Nephron (organoid): ENCODE measurements around the gene KPNA5.
A peak's percentile ranks its signal among the peaks of the same experiment; 100 is the strongest.
"Not testable (repeated sequence)": the region's sequence is repeated elsewhere in the genome, so short reads cannot be mapped to it uniquely, and the experiment has no call there.

Experiments used
- H3K27ac Mint-ChIP-seq, 3 experiments: 2 replicates each; pipeline ENCODE4 v1.8.0; 2020; ENCODE audit warnings: mixed read lengths in 3 of 3, mild to moderate bottlenecking in 2 of 3, moderate library complexity in 1 of 3
- H3K27me3 Mint-ChIP-seq: 2 replicates; pipeline ENCODE4 v1.8.0; 2021; ENCODE audit warnings: low read depth, mild to moderate bottlenecking, moderate library complexity, mixed read lengths
- H3K36me3 Mint-ChIP-seq: 2 replicates; pipeline ENCODE4 v1.8.0; 2020; ENCODE audit warnings: low read depth, mixed read lengths
- H3K4me1 Mint-ChIP-seq: 2 replicates; pipeline ENCODE4 v1.8.0; 2020; ENCODE audit warnings: mixed read lengths
- H3K4me3 Mint-ChIP-seq, 3 experiments: 2 replicates each; pipeline ENCODE4 v1.8.0; 2020; ENCODE audit warnings: mild to moderate bottlenecking in 3 of 3, mixed read lengths in 3 of 3, moderate library complexity in 2 of 3
- H3K9me3 Mint-ChIP-seq: 2 replicates; pipeline ENCODE4 v1.8.0; 2020; ENCODE audit warnings: mixed read lengths
- CTCF ChIP-seq, 3 experiments: fragments of 200-600 bp; sonication (generic); IDR thresholded peaks; one replicate each; pipeline ENCODE4 v1.5.0; 2021; ENCODE audit warnings: antibody characterized with exemption in 3 of 3; ENCODE audit not compliant: unreplicated experiment in 3 of 3

Gene KPNA5

GRCh38 chr6:116666869-116667268, 14.1 kb upstream of the KPNA5 start:
- Mint-ChIP-seq H3K9me3 (no peaks in the 10 kb centered on the region), H3K27me3 (no peaks in the 10 kb centered on the region), H3K27ac (no peak overlapping the region), H3K4me3 (peak overlapping the region; percentile 66 to 80 (median 72)), H3K4me1 (peaks cover 24% of the 10 kb centered on the region), H3K36me3 (no peaks in the 10 kb centered on the region)
- TF ChIP-seq CTCF (IDR thresholded peaks at IDR 0.05; ENCODE audit: unreplicated experiment in 3 of 3), result no peak

GRCh38 chr6:116667623-116668022, 13.4 kb upstream of the KPNA5 start:
- TF ChIP-seq CTCF (IDR thresholded peaks at IDR 0.05; ENCODE audit: unreplicated experiment in 3 of 3), result no peak
- Mint-ChIP-seq H3K9me3 (no peaks in the 10 kb centered on the region), H3K27me3 (no peaks in the 10 kb centered on the region), H3K4me3 (peak overlapping the region; percentile 93 to 97 (median 95)), H3K36me3 (no peaks in the 10 kb centered on the region), H3K27ac (peak overlapping the region in 2 of 3 experiments; percentile 34 to 89), H3K4me1 (peaks cover 24% of the 10 kb centered on the region)

- Mint-ChIP-seq H3K36me3 (no peaks in the 10 kb centered on the region), H3K4me1 (peaks cover 3% of the 10 kb centered on the region), H3K9me3 (no peaks in the 10 kb centered on the region)
These were observed 8.7 kb upstream of the KPNA5 start for GRCh38 chr6:116672306-116672705.

GRCh38 chr6:116676021-116676420, 5.0 kb upstream of the KPNA5 start:
- Mint-ChIP-seq H3K9me3 (no peaks in the 10 kb centered on the region), H3K36me3 (no peaks in the 10 kb centered on the region), H3K4me1 (peaks cover 5% of the 10 kb centered on the region), H3K27me3 (no peaks in the 10 kb centered on the region), H3K4me3 (no peak overlapping the region), H3K27ac (no peak overlapping the region)
- no peak for TF ChIP-seq CTCF (IDR thresholded peaks at IDR 0.05; ENCODE audit: unreplicated experiment in 3 of 3)

More at GRCh38 chr6:116672306-116672705, 8.7 kb upstream of the KPNA5 start:
- Mint-ChIP-seq H3K27me3 (no peaks in the 10 kb centered on the region), H3K4me3 (no peak overlapping the region), H3K27ac (no peak overlapping the region)
- TF ChIP-seq CTCF (IDR thresholded peaks at IDR 0.05; ENCODE audit: unreplicated experiment in 3 of 3), result no peak

- Mint-ChIP-seq H3K27me3 (no peaks in the 10 kb centered on the region), H3K4me1 (peaks cover 41% of the 10 kb centered on the region), H3K27ac (peak overlapping the region; percentile 49 to 97 (median 96)), H3K4me3 (peak overlapping the region; percentile 96 to 97 (median 97)), H3K9me3 (no peaks in the 10 kb centered on the region), H3K36me3 (peaks cover 26% of the 10 kb centered on the region)
- TF ChIP-seq CTCF (IDR thresholded peaks at IDR 0.05; ENCODE audit: unreplicated experiment in 3 of 3), result no peak
These were observed 1.3 kb downstream of the KPNA5 start for GRCh38 chr6:116682334-116682712.

GRCh38 chr6:116685437-116685993, 4.5 kb downstream of the KPNA5 start:
- TF ChIP-seq CTCF (IDR thresholded peaks at IDR 0.05; ENCODE audit: unreplicated experiment in 3 of 3), result no peak
- Mint-ChIP-seq H3K4me1 (peaks cover 57% of the 10 kb centered on the region), H3K36me3 (peaks cover 40% of the 10 kb centered on the region), H3K9me3 (no peaks in the 10 kb centered on the region), H3K27me3 (no peaks in the 10 kb centered on the region), H3K27ac (peak overlapping the region in 1 of 3 experiments; percentile 28), H3K4me3 (peak overlapping the region in 1 of 3 experiments; percentile 40)

GRCh38 chr6:116686475-116687101, 5.6 kb downstream of the KPNA5 start:
- H3K27ac Mint-ChIP-seq, result peak overlapping the region in 1 of 3 experiments; percentile 47
- peak overlapping the region in 1 of 3 experiments; percentile 55 for H3K4me3 Mint-ChIP-seq
- not testable (repeated sequence) for H3K9me3 Mint-ChIP-seq, H3K27me3 Mint-ChIP-seq
- H3K4me1 Mint-ChIP-seq, result peaks cover 48% of the 10 kb centered on the region
- H3K36me3 Mint-ChIP-seq, result peaks cover 44% of the 10 kb centered on the region
